T47D (cell line): Measurements from ENCODE around the gene GFPT2.
"Not testable (repeated sequence)": the region's sequence is repeated elsewhere in the genome, so short reads cannot be mapped to it uniquely, and the experiment has no call there.

Source experiments
- DNase-seq, 2 experiments: peaks; one replicate each; pipeline versions ENCODE4 v3.0.0 to v3.0.0-alpha.2; 2011 to 2012; ENCODE audit warnings: low read depth in 1 of 2, low spot score in 1 of 2
- JUND ChIP-seq: IDR thresholded peaks from 2 replicates; pipeline ENCODE4 v1.6.1; 2012; ENCODE audit warnings: low read depth
- in situ Hi-C: cut with HindIII; loops from 2 replicates; pipeline ENCODE4 v1.10.0; 2016; ENCODE audit warnings: low sequenced_read_pairs, low pct_unique_long_range_greater_than_20kb

The GFPT2 gene

GRCh38 chr5:180316586-180316985 lies 36.5 kb downstream of the GFPT2 start:
- in situ Hi-C loops, result no loop called here
- DNase-seq, result no peak
- TF ChIP-seq JUND, result no peak

DNA sequence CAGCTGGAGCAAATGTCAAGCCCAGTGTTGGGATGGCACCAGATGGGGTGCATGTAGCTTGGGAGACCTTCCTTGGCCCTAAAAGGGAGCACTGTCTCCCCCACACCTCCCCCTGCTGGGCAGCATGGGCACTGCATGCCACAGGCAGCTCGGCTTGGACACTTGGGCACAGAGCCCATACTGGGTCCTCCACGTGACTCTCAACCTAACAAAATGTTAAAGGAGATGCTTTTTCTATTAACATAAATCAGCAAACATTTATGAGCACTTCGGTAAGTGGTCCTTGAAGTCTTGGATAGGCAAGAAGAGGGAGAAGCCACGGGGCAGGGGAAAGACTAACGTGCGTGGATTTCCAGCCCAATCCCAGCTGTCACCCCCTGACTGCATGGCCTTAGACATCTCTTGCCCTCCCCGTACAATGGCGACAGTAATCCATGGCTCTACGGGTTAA lies 37.3 kb downstream of the GFPT2 start:
- peak in 1 of 2 experiments; percentile 80 for DNase-seq
- in situ Hi-C loops, result no loop called here
- no peak for TF ChIP-seq JUND

DNA sequence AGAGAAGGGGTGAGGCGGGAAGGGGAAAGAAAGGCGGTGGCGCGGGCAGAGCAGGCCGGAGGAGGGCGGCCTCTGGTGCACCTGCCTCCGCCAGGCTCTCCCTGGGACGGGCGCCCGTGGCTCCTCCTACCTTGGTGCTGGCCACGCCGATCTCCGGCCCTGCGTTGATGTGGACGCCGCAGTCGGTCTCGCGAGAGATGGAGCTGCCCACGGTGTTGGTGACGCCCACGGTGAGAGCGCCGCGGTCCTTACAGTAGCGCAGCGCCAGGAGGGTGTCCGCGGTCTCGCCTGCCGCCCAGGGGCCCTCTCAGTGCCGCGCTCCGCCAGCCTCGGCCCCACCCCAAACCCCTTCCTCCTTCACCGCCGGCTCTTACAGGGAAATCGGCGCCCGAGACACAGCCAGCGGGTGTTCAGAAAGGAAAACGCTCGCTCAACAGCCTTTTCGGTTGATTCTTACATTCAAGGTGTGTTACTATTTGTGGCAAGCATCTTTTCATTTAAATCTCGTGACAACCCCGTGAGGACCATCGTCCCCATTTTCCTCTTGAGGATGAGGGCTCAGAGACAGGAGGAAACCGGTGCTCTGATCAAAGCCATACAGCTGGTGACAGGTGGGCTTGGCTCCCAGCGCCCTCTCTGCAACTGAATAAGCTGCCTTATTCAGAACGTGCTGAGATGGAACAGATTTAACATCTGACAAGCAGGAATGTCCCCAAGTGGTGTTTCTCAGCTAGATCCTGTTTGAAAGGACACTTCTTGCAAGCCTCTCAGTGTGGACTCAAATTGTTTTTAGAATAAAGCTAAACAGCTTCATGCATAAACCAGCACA lies 39.2 kb downstream of the GFPT2 start:
- TF ChIP-seq JUND, result no peak
- peak; percentile 83 to 98 for DNase-seq
- in situ Hi-C loops, result no loop called here

GRCh38 chr5:180311216-180311615 lies 41.9 kb downstream of the GFPT2 start:
- no peak for DNase-seq
- in situ Hi-C loops, result no loop called here
- TF ChIP-seq JUND, result no peak

GRCh38 chr5:180306796-180307195 lies 46.3 kb downstream of the GFPT2 start:
- in situ Hi-C loops, result no loop called here
- no peak for DNase-seq
- no peak for TF ChIP-seq JUND

- no peak for DNase-seq
- in situ Hi-C loops, result no loop called here
- no peak for TF ChIP-seq JUND
Measured at GRCh38 chr5:180305481-180305880, 47.7 kb downstream of the GFPT2 start.

DNA sequence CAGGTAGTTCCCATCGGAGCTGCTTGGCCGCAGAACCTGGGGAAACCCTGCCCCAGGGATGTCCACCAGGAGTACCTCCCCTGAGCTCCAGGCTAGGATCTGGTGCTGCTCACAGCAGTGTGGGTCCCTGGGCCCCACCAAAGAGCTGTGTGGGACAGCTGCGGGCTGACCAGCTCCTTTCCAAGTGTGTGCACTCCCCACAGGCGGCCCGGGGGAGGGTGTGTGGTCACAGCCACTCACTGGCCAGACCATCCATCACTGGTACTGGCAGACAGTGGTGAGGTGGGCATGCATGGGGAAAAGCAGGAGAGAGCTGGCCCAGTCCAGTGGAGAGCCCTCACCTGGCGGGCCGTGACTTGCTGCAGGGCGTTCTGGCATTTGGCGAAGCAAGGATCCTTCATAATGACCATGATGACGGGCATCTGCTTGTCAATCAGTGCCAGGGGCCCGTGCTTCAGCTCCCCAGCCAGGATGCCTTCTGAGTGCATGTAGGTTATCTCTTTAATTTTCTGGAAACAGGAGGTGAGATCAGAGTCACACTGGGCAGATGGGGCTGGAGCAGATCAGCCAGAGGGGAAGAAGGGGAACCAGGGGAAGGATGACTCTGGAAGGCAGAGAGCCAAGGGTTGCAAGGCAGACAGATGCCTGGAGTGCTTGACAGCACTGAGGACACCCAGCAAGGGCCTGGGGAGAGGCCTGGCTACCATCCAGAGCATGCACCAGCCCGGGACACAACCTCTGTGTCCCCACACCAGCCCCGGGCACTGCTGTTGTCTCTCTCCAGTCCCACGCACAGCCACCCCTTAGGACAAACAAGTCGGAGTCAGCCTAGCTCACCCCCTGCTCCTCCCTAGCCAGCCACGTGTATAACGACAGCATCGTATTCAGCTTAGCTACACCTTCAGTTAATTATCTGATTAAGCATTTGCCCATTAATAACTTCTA lies 48.4 kb downstream of the GFPT2 start:
- DNase-seq, result no peak
- no peak for TF ChIP-seq JUND

GRCh38 chr5:180304016-180304292 lies 49.2 kb downstream of the GFPT2 start:
- TF ChIP-seq JUND, result no peak
- no peak for DNase-seq
- in situ Hi-C loops, result no loop called here

More for the DNA sequence above, 48.4 kb downstream of the GFPT2 start:
- in situ Hi-C loops, result no loop called here

- DNase-seq, result no peak
- in situ Hi-C loops, result no loop called here
- no peak for TF ChIP-seq JUND
Measured at GRCh38 chr5:180303226-180304015, 49.7 kb downstream of the GFPT2 start.

GRCh38 chr5:180302256-180302655 lies 50.9 kb downstream of the GFPT2 start:
- no peak for DNase-seq
- TF ChIP-seq JUND, result no peak
- in situ Hi-C loops, result no loop called here

DNA sequence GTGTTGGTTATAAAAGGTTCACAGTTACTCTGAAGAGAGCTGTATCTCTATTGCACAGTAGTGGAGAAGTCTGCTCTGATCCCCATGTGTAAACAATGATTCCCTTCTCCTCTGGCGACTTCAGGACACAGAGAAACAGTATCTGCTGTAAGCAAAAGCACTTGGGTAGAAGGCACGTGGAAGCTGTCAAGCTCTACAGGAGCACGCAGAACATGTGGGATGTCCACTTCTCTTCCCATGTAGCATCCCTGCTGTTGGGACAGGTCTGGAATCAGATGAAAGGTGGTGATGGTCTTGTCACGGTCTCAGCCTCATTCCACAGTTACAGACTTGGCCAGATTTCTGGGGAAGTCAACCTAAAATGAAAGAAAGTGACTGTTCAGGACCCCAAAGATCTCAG lies 51.9 kb downstream of the GFPT2 start:
- in situ Hi-C loops, result no loop called here
- DNase-seq, result no peak
- TF ChIP-seq JUND, result no peak

DNA sequence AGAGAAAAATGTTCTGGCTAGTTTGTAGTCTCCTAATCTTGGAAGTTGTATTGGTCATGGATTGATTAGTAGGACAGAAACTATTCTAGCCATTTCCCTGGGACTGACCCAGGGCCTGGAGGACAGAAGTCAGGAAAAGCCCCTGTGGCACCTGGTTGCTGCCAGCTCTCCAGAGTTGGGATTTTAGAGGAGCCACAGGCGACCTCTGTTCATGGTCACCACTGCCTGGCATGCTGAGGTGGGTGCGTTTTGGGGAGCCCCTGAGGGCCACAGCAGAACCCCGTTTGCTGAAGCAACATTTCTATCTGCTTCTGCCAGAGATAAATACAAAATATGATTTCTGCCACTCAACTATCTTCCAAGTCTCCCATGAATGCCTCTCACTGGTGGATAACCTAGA lies 53.6 kb downstream of the GFPT2 start:
- no peak for DNase-seq
- in situ Hi-C loops, result no loop called here
- no peak for TF ChIP-seq JUND

GRCh38 chr5:180299014-180299413 lies 54.1 kb downstream of the GFPT2 start:
- DNase-seq, in situ Hi-C loops: not testable (repeated sequence)
